IMR-90 (cell line): ENCODE measurements around the gene ZSCAN30. TPM values are rescaled to one million over a fixed set of nuclear protein-coding genes. Genes with fewer than 3 reads are reported as not detected.

Experiments used
- ATAC-seq: fragments of 200-7000 bp; cut with Tn5 transposase; 2 replicates; pipeline ENCODE4 v1.9.1; 2020; ENCODE audit warnings: low read depth, mild to moderate bottlenecking, moderate library complexity
- BruUV-seq: library from RNA; stranded (reverse); fragments of 400-500 nt; replicated peaks from 2 replicates; lab custom pipeline; 2021; lab: Mats Ljungman, UMichigan
- CTCF ChIA-PET: fragments of 300-600 bp; formaldehyde crosslinking; extraction: SDS; loops from one replicate; lab custom pipeline; 2021; ENCODE audit warnings: antibody characterized with exemption; lab: Yijun Ruan, JAX
- POLR2A ChIA-PET: fragments of 300-600 bp; sonication (Branson Sonifier 250); formaldehyde crosslinking; loops from one replicate; lab custom pipeline; 2022; ENCODE audit warnings: antibody characterized with exemption; ENCODE audit not compliant: unreplicated experiment; lab: Charles Lee
- DNase-seq: peaks from one replicate; pipeline ENCODE4 v3.0.0; 2013
- H2AFZ ChIP-seq: replicated peaks from 2 replicates; pipeline ENCODE3; 2013; ENCODE audit warnings: low read length, mild to moderate bottlenecking; ENCODE audit not compliant: poor library complexity
- H2AK5ac ChIP-seq: 2 replicates; pipeline ENCODE4 v1.6.1; 2013; ENCODE audit warnings: low read depth, low read length, inconsistent platforms
- H2AK9ac ChIP-seq: replicated peaks from 2 replicates; pipeline ENCODE3; 2013; ENCODE audit warnings: mild to moderate bottlenecking, low read depth, low read length, moderate library complexity; ENCODE audit not compliant: poor library complexity
- H2BK120ac ChIP-seq: 2 replicates; pipeline ENCODE4 v1.6.1; 2013; ENCODE audit warnings: low read depth, low read length, inconsistent platforms
- H2BK15ac ChIP-seq: 3 replicates; pipeline ENCODE4 v1.6.1; 2013; ENCODE audit warnings: low read depth, low read length, inconsistent platforms
- H2BK20ac ChIP-seq: 2 replicates; pipeline ENCODE4 v1.6.1; 2013; ENCODE audit warnings: low read depth, mild to moderate bottlenecking, inconsistent platforms, low read length, moderate library complexity
- H2BK5ac ChIP-seq: 2 replicates; pipeline ENCODE4 v1.6.1; 2013; ENCODE audit warnings: mild to moderate bottlenecking, low read depth, low read length, inconsistent platforms; ENCODE audit not compliant: poor library complexity, severe bottlenecking
- H3K14ac ChIP-seq: replicated peaks from 2 replicates; pipeline ENCODE4 v1.6.1; 2013; ENCODE audit warnings: low read depth, low read length, inconsistent platforms
- H3K18ac ChIP-seq: 2 replicates; pipeline ENCODE4 v1.6.1; 2013; ENCODE audit warnings: low read depth, low read length, control low read depth
- H3K23ac ChIP-seq: 2 replicates; pipeline ENCODE4 v1.6.1; 2013; ENCODE audit warnings: low read depth, low read length, inconsistent platforms
- H3K27ac ChIP-seq: 2 replicates; pipeline ENCODE4 v1.5.1; 2013; ENCODE audit warnings: mild to moderate bottlenecking, control low read depth, low read length; ENCODE audit not compliant: insufficient read depth
- H3K27me3 ChIP-seq: 2 replicates; pipeline ENCODE4 v1.6.1; 2013; ENCODE audit warnings: low read length; ENCODE audit not compliant: control insufficient read depth, insufficient read depth
- H3K36me3 ChIP-seq: 2 replicates; pipeline ENCODE4 v1.6.1; 2013; ENCODE audit warnings: low read length, mixed read lengths; ENCODE audit not compliant: control insufficient read depth, insufficient read depth
- H3K4ac ChIP-seq: 2 replicates; pipeline ENCODE4 v1.6.1; 2013; ENCODE audit warnings: low read depth, low read length, inconsistent platforms
- H3K4me1 ChIP-seq: 2 replicates; pipeline ENCODE4 v1.6.1; 2013; ENCODE audit warnings: low read length, mixed read lengths; ENCODE audit not compliant: control insufficient read depth, insufficient read depth
- H3K4me2 ChIP-seq: 2 replicates; pipeline ENCODE4 v1.6.1; 2013; ENCODE audit warnings: low read depth, mild to moderate bottlenecking, control low read depth, low read length, moderate library complexity
- H3K4me3 ChIP-seq: 2 replicates; pipeline ENCODE4 v1.5.1; 2013; ENCODE audit warnings: low read depth, mild to moderate bottlenecking, control low read depth, low read length, moderate library complexity; ENCODE audit not compliant: insufficient read depth
- H3K56ac ChIP-seq: 2 replicates; pipeline ENCODE4 v1.6.1; 2013; ENCODE audit warnings: low read length, inconsistent platforms; ENCODE audit not compliant: insufficient read depth; ENCODE audit errors: extremely low read depth
- H3K79me1 ChIP-seq, 2 experiments: 2 replicates each; pipeline ENCODE4 v1.6.1; 2013; ENCODE audit warnings: low read length in 2 of 2, inconsistent platforms in 1 of 2, low read depth in 1 of 2
- H3K9ac ChIP-seq: 2 replicates; pipeline ENCODE4 v1.6.1; 2013; ENCODE audit warnings: low read depth, low read length, control low read depth
- H3K9me1 ChIP-seq: 2 replicates; pipeline ENCODE4 v1.6.1; 2013; ENCODE audit warnings: low read length, inconsistent platforms; ENCODE audit not compliant: insufficient read depth
- H3K9me3 ChIP-seq: 2 replicates; pipeline ENCODE4 v1.6.1; 2013; ENCODE audit warnings: low read length; ENCODE audit not compliant: control insufficient read depth, insufficient read depth
- H4K20me1 ChIP-seq: 2 replicates; pipeline ENCODE4 v1.6.1; 2013; ENCODE audit warnings: low read length, inconsistent platforms; ENCODE audit not compliant: insufficient read depth
- H4K5ac ChIP-seq: 2 replicates; pipeline ENCODE4 v1.6.1; 2013; ENCODE audit warnings: mild to moderate bottlenecking, low read depth, low read length, control low read depth
- H4K8ac ChIP-seq, 2 experiments: 2 replicates each; pipeline ENCODE4 v1.6.1; 2013; ENCODE audit warnings: low read depth in 2 of 2, low read length in 2 of 2, control low read depth in 1 of 2, inconsistent platforms in 1 of 2
- H4K91ac ChIP-seq: 2 replicates; pipeline ENCODE4 v1.6.1; 2013; ENCODE audit warnings: low read depth, low read length, inconsistent platforms; ENCODE audit not compliant: insufficient read depth
- BHLHE40 ChIP-seq: fragments of 150-350 bp; IDR thresholded peaks from 2 replicates; pipeline ENCODE4 v1.6.1; 2016; ENCODE audit warnings: mild to moderate bottlenecking, low read depth, low read length
- CEBPB ChIP-seq: IDR thresholded peaks from 2 replicates; pipeline ENCODE4 v1.6.1; 2012; ENCODE audit warnings: low read depth, low read length, improper control_type of control experiment
- FOS ChIP-seq: fragments of 150-350 bp; IDR thresholded peaks from 2 replicates; pipeline ENCODE4 v1.6.1; 2016; ENCODE audit warnings: low read depth, low read length
- MAFK ChIP-seq: IDR thresholded peaks from 2 replicates; pipeline ENCODE4 v1.6.1; 2012; ENCODE audit warnings: low read depth, low read length, improper control_type of control experiment
- MAZ ChIP-seq: IDR thresholded peaks from 2 replicates; pipeline ENCODE4 v1.6.1; 2012; ENCODE audit warnings: low read depth, mild to moderate bottlenecking, low read length, improper control_type of control experiment, moderate library complexity, borderline replicate concordance
- MXI1 ChIP-seq: IDR thresholded peaks from 2 replicates; pipeline ENCODE4 v1.6.1; 2012; ENCODE audit warnings: low read depth, mild to moderate bottlenecking, low read length, moderate library complexity, borderline replicate concordance
- NFE2L2 ChIP-seq: fragments of 150-350 bp; IDR thresholded peaks from 2 replicates; pipeline ENCODE4 v1.6.1; 2016; ENCODE audit warnings: low read depth, mild to moderate bottlenecking, low read length
- POLR2A ChIP-seq: IDR thresholded peaks from 2 replicates; pipeline ENCODE4 v1.6.1; 2012; ENCODE audit warnings: mild to moderate bottlenecking, low read depth, low read length
- RAD21 ChIP-seq: IDR thresholded peaks from 2 replicates; pipeline ENCODE4 v1.6.1; 2012; ENCODE audit warnings: low read length, improper control_type of control experiment
- RCOR1 ChIP-seq: IDR thresholded peaks from 2 replicates; pipeline ENCODE4 v1.6.1; 2012; ENCODE audit warnings: mild to moderate bottlenecking, low read length, improper control_type of control experiment; ENCODE audit not compliant: insufficient replicate concordance
- RFX5 ChIP-seq: IDR thresholded peaks from 2 replicates; pipeline ENCODE4 v1.8.0; 2012; ENCODE audit warnings: low read depth, mild to moderate bottlenecking, low read length, moderate library complexity
- SMC3 ChIP-seq: fragments of 150-350 bp; IDR thresholded peaks from 2 replicates; pipeline ENCODE4 v1.6.1; 2016; ENCODE audit warnings: low read depth, mild to moderate bottlenecking, antibody characterized with exemption, low read length, moderate library complexity
- WGBS, 2 experiments: methylation state at CpG; one replicate each; pipeline versions ENCODE4 v1.1.5 to v1.1.7; 2013; ENCODE audit warnings: missing lambda C conversion rate in 2 of 2; ENCODE audit not compliant: insufficient read length in 1 of 2; ENCODE audit errors: extremely low coverage in 2 of 2; 5-methylcytosine and 5-hydroxymethylcytosine counted together
- dilution Hi-C: fragments of 300-500 bp; cut with HindIII; formaldehyde crosslinking; loops from one replicate; pipeline ENCODE4 v1.14.3; 2018; ENCODE audit warnings: low sequenced_read_pairs; ENCODE audit not compliant: unreplicated experiment
- in situ Hi-C: fragments of 300-500 bp; cut with MboI; formaldehyde crosslinking; loops from 3 replicates; pipeline ENCODE4 v1.14.3; 2019; ENCODE audit warnings: low sequenced_read_pairs, inconsistent platforms, mixed read lengths
- intact Hi-C: fragments of 100-400 bp; cut with micrococcal nuclease; formaldehyde crosslinking; loops from 2 replicates; pipeline ENCODE4 v1.10.0; 2022
- polyA plus RNA-seq, 3 experiments: library from polyadenylated mRNA; depleted of rRNA; stranded (reverse); fragments of >200 nt; gene quantifications; 2 replicates each; pipeline ENCODE4 v1.2.3, GENCODE V29; 2012; ENCODE audit warnings: low replicate concordance in 1 of 3
- total RNA-seq: library from RNA; depleted of rRNA; stranded (reverse); fragments of >200 nt; gene quantifications from 2 replicates; pipeline ENCODE4 v1.2.3, GENCODE V29; 2012
- TF ChIP-seq, protein P1 (sequence below): conservative IDR thresholded peaks from 2 replicates; pipeline ENCODE4 v1.5.1; 2012; ENCODE audit warnings: mild to moderate bottlenecking, low read depth, low read length, improper control_type of control experiment
- TF ChIP-seq, protein P2 (sequence below): fragments of 150-350 bp; IDR thresholded peaks from 2 replicates; pipeline ENCODE4 v1.6.1; 2017; ENCODE audit warnings: mild to moderate bottlenecking, antibody characterized with exemption, low read length, low read depth
- TF ChIP-seq, protein P3 (sequence below): fragments of 150-350 bp; IDR thresholded peaks from 2 replicates; pipeline ENCODE4 v1.6.1; 2016; ENCODE audit warnings: low read depth, mild to moderate bottlenecking, low read length, moderate library complexity, borderline replicate concordance

The ZSCAN30 gene
- total and polyA plus RNA-seq, 2 of the 4 experiments (the other 2 are of a cell fraction) = 9.9 to 17.7 TPM

DNA sequence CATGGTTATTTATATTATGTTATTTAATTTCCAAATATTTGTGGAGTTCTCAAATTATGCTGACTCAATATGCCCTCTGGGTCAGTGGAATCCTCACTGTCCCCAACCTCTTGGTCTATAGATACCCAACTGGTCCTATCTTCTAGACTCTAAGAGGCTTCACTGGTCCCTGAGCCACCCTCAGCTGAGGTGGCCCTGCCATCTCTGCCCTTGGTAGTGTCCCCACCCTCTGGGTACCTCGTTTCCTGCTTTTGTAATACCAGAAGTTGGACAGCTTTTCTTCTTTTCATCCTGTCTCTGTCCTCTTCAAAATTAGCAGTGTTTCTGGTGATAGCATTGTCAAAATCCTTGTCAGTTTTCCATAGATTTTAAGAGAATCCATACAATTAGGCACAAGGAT, 11.9 kb downstream of the ZSCAN30 start:
- ATAC-seq (no peak), DNase-seq (no peak)
- Histone ChIP-seq H3K4me3 (no peak overlapping the region), H3K9me1 (0 out of 2 replicates have a peak, but pooled peaks cover 2% of the 10 kb centered on the region), H3K4ac (no peak overlapping the region), H3K56ac (no peak overlapping the region), H2BK15ac (no peak overlapping the region), H3K14ac (no peak overlapping the region), H3K4me2 (no peak overlapping the region), H3K18ac (no peak overlapping the region), H2AFZ (no peak overlapping the region), H2BK20ac (no peak overlapping the region), H3K36me3 (peaks cover 2% of the 10 kb centered on the region; the same call in 1 of the 2 replicates), H2AK5ac (no peak overlapping the region), H3K27me3 (no peaks in the 10 kb centered on the region), H3K9ac (no peak overlapping the region), H2BK5ac (no peak overlapping the region), H3K79me1 (peaks cover 17 to 23% of the 10 kb centered on the region in 2 experiments), H3K4me1 (peaks cover 5% of the 10 kb centered on the region), H4K8ac (no peak overlapping the region), H2BK120ac (no peak overlapping the region), H3K23ac (no peak overlapping the region), H2AK9ac (no peak overlapping the region), H4K5ac (no peak overlapping the region), H4K20me1 (no peaks in the 10 kb centered on the region; the same call in 1 of the 2 replicates), H3K9me3 (peaks cover 12% of the 10 kb centered on the region), H3K27ac (no peak overlapping the region), H4K91ac (no peak overlapping the region)
- dilution Hi-C loops = no loop called here
- intact Hi-C loops = no loop called here
- ChIA-PET POLR2A (no interaction called here), CTCF (no interaction called here)
- WGBS, 2 experiments = no CpG with 5 or more reads among the region's 1 CpG
- BruUV-seq = no TSS peak
- in situ Hi-C loops = no loop called here
- TF ChIP-seq RCOR1 (no peak), RFX5 (no peak), SMC3 (no peak), BHLHE40 (no peak), RAD21 (no peak), CEBPB (no peak), MXI1 (no peak), MAZ (no peak), MAFK (no peak), POLR2A (no peak), FOS (no peak), NFE2L2 (no peak)
- TF ChIP-seq, protein P1, sequence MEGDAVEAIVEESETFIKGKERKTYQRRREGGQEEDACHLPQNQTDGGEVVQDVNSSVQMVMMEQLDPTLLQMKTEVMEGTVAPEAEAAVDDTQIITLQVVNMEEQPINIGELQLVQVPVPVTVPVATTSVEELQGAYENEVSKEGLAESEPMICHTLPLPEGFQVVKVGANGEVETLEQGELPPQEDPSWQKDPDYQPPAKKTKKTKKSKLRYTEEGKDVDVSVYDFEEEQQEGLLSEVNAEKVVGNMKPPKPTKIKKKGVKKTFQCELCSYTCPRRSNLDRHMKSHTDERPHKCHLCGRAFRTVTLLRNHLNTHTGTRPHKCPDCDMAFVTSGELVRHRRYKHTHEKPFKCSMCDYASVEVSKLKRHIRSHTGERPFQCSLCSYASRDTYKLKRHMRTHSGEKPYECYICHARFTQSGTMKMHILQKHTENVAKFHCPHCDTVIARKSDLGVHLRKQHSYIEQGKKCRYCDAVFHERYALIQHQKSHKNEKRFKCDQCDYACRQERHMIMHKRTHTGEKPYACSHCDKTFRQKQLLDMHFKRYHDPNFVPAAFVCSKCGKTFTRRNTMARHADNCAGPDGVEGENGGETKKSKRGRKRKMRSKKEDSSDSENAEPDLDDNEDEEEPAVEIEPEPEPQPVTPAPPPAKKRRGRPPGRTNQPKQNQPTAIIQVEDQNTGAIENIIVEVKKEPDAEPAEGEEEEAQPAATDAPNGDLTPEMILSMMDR = no peak
- TF ChIP-seq, protein P2, sequence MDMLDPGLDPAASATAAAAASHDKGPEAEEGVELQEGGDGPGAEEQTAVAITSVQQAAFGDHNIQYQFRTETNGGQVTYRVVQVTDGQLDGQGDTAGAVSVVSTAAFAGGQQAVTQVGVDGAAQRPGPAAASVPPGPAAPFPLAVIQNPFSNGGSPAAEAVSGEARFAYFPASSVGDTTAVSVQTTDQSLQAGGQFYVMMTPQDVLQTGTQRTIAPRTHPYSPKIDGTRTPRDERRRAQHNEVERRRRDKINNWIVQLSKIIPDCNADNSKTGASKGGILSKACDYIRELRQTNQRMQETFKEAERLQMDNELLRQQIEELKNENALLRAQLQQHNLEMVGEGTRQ = no peak
- TF ChIP-seq, protein P3, sequence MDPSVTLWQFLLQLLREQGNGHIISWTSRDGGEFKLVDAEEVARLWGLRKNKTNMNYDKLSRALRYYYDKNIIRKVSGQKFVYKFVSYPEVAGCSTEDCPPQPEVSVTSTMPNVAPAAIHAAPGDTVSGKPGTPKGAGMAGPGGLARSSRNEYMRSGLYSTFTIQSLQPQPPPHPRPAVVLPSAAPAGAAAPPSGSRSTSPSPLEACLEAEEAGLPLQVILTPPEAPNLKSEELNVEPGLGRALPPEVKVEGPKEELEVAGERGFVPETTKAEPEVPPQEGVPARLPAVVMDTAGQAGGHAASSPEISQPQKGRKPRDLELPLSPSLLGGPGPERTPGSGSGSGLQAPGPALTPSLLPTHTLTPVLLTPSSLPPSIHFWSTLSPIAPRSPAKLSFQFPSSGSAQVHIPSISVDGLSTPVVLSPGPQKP = no peak
